Measurements from ENCODE around the gene UNC5B.

Gene UNC5B

DNA sequence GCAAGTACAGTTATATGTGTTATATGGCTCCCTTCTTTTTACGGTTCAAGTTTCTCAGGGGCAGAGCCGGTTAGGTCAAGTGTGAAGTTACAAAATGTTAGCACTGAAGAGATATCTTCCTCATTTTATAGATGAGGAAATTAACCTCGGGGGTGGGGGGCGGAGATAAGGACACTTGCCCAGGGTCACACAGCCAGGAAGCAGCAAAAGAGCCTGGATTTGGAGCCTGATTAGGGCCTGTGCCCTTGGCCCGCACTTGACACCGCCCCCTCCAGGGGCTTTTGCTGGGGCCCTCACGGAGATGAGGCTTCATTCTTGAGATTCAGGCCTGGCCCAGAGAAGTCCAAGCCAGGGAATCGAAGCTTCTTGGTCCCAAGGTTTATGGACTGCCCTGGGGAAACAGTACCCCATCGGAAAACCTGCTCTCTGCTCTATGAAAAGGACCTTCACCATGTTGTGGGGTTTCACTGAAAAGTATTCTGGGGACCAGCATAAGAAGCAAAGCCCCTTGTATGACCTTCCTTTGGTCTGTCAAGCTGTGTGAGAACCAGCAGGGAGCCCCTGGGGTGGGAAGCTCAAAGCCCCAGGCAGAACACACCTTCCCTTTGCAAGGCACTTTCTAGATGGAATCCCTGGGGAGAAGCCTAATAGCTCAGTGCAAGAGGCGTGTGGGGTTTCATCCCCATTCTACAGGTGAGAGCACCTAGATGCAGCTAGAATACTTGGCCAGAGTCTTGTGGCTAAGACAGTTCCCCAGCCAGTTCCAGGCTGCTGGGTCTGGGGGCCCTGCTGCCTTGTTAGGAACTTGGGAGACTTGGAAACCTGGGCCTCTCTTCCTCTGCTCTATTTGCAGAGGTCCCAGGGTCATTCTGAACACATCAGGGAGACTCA, 21.9 kb downstream of the UNC5B start:
- H3K79me2 ChIP-seq (ENCODE audit: insufficient read depth, low read length), result no peaks in the 10 kb centered on the region
- no peak overlapping the region for H3K4me2 ChIP-seq (ENCODE audit: insufficient read depth, low read length)
- no peak overlapping the region for H2AFZ ChIP-seq (ENCODE audit: low read depth, low read length)
- H4K20me1 ChIP-seq (ENCODE audit: insufficient read depth, low read length), result no peaks in the 10 kb centered on the region
- H3K9ac ChIP-seq (ENCODE audit: low read depth, low read length), result no peak overlapping the region
- TF ChIP-seq, protein P1, sequence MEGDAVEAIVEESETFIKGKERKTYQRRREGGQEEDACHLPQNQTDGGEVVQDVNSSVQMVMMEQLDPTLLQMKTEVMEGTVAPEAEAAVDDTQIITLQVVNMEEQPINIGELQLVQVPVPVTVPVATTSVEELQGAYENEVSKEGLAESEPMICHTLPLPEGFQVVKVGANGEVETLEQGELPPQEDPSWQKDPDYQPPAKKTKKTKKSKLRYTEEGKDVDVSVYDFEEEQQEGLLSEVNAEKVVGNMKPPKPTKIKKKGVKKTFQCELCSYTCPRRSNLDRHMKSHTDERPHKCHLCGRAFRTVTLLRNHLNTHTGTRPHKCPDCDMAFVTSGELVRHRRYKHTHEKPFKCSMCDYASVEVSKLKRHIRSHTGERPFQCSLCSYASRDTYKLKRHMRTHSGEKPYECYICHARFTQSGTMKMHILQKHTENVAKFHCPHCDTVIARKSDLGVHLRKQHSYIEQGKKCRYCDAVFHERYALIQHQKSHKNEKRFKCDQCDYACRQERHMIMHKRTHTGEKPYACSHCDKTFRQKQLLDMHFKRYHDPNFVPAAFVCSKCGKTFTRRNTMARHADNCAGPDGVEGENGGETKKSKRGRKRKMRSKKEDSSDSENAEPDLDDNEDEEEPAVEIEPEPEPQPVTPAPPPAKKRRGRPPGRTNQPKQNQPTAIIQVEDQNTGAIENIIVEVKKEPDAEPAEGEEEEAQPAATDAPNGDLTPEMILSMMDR (IDR thresholded peaks at IDR 0.05; ENCODE audit: borderline replicate concordance, extremely low read depth, low read length, poor library complexity, severe bottlenecking), result no peak
- TF ChIP-seq EZH2 (IDR thresholded peaks at IDR 0.05; ENCODE audit: borderline replicate concordance, low read depth, low read length, severe bottlenecking), result no peak
- no peaks in the 10 kb centered on the region for H3K9me3 ChIP-seq (ENCODE audit: insufficient read depth, low read length, severe bottlenecking)
- H3K27me3 ChIP-seq (ENCODE audit: insufficient read depth, low read length, poor library complexity), result peaks cover 29% of the 10 kb centered on the region
- DNase-seq (no peak), ATAC-seq (ENCODE audit: insufficient read depth, low read depth) (no peak)
- H3K4me3 ChIP-seq (ENCODE audit: low read depth in 1 of 2, low read length in 2 of 2), result no peak overlapping the region
- no peaks in the 10 kb centered on the region for H3K36me3 ChIP-seq (ENCODE audit: insufficient read depth, low read length)
- H3K27ac ChIP-seq (ENCODE audit: low read length), result no peak overlapping the region
- no peaks in the 10 kb centered on the region for H3K4me1 ChIP-seq (ENCODE audit: insufficient read depth, low read length)

DNA sequence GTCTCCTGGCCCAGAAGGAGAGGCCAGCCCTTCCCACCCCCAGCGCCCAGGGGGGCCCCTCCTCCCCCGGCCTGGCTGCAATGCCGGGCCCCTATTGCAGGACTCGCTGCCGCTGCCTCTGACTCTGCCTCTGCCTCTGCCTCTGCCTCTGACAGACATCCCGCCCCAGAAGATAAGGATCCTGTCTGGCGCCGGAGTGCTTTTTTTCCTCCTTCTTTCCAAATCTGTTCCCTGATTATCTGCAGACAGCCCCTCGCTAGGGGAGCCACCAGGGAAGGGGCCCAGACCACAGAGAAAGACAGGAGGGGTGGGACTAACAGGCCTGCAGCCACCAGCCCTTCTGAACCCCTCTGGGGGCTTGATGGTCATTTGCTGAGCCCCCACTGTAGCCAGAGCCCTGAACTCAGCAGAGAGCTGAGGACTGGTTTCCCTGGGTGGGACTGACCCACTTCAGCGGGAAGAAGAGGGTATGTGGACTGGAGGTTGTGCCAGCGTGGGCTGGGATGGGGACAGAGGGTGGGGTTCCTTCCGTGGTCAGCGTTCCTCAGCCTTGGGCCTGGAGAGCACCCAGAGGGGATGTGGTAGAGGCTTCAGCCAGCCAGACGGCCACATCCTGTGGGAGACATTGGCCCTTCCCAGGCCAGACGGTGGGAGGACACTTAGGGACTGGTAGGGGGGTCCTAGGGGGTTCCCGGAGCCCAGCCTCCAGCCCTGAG, 22.8 kb downstream of the UNC5B start:
- no peak for DNase-seq
- no peaks in the 10 kb centered on the region for H3K4me1 ChIP-seq (ENCODE audit: insufficient read depth, low read length)
- H3K36me3 ChIP-seq (ENCODE audit: insufficient read depth, low read length), result no peaks in the 10 kb centered on the region
- ATAC-seq (ENCODE audit: insufficient read depth, low read depth), result no peak
- no peaks in the 10 kb centered on the region for H4K20me1 ChIP-seq (ENCODE audit: insufficient read depth, low read length)
- no peaks in the 10 kb centered on the region for H3K79me2 ChIP-seq (ENCODE audit: insufficient read depth, low read length)
- H3K9me3 ChIP-seq (ENCODE audit: insufficient read depth, low read length, severe bottlenecking), result no peaks in the 10 kb centered on the region
- no peak overlapping the region for H3K4me3 ChIP-seq (ENCODE audit: low read depth in 1 of 2, low read length in 2 of 2)
- TF ChIP-seq, protein P1 (IDR thresholded peaks at IDR 0.05; ENCODE audit: borderline replicate concordance, extremely low read depth, low read length, poor library complexity, severe bottlenecking), result no peak
- no peak for TF ChIP-seq EZH2 (IDR thresholded peaks at IDR 0.05; ENCODE audit: borderline replicate concordance, low read depth, low read length, severe bottlenecking)
- H3K9ac ChIP-seq (ENCODE audit: low read depth, low read length), result no peak overlapping the region
- H3K4me2 ChIP-seq (ENCODE audit: insufficient read depth, low read length), result no peak overlapping the region
- no peak overlapping the region for H3K27ac ChIP-seq (ENCODE audit: low read length)
- H2AFZ ChIP-seq (ENCODE audit: low read depth, low read length), result no peak overlapping the region
- peaks cover 29% of the 10 kb centered on the region for H3K27me3 ChIP-seq (ENCODE audit: insufficient read depth, low read length, poor library complexity)

DNA sequence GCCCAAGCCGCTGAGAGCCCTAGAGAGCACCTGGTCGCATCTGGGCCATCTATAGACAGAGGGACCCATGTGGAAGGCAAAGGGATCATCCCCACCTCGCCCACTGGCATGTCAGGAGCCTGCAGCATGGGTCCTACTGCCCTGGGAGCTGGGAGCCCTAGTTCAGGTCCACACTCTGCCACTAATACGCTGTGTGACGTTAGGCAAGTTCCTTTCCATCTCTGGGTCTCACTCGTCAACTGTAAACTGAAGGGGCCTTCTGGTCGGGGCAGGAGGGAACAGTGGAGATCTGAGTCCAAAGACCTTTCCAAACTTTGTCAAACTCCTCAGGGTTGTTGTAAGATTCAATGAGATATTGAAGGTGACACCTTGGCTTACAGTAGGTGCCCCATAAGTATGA, 23.4 kb downstream of the UNC5B start:
- Histone ChIP-seq H3K27me3 (ENCODE audit: insufficient read depth, low read length, poor library complexity) (peaks cover 29% of the 10 kb centered on the region), H3K4me3 (ENCODE audit: low read depth in 1 of 2, low read length in 2 of 2) (no peak overlapping the region), H3K9me3 (ENCODE audit: insufficient read depth, low read length, severe bottlenecking) (no peaks in the 10 kb centered on the region), H4K20me1 (ENCODE audit: insufficient read depth, low read length) (no peaks in the 10 kb centered on the region), H3K27ac (ENCODE audit: low read length) (no peak overlapping the region), H3K4me2 (ENCODE audit: insufficient read depth, low read length) (no peak overlapping the region), H3K79me2 (ENCODE audit: insufficient read depth, low read length) (no peaks in the 10 kb centered on the region), H3K4me1 (ENCODE audit: insufficient read depth, low read length) (no peaks in the 10 kb centered on the region), H3K36me3 (ENCODE audit: insufficient read depth, low read length) (no peaks in the 10 kb centered on the region), H2AFZ (ENCODE audit: low read depth, low read length) (no peak overlapping the region), H3K9ac (ENCODE audit: low read depth, low read length) (no peak overlapping the region)
- DNase-seq, result no peak
- TF ChIP-seq, protein P1 (IDR thresholded peaks at IDR 0.05; ENCODE audit: borderline replicate concordance, extremely low read depth, low read length, poor library complexity, severe bottlenecking), result no peak
- TF ChIP-seq EZH2 (IDR thresholded peaks at IDR 0.05; ENCODE audit: borderline replicate concordance, low read depth, low read length, severe bottlenecking), result no peak
- no peak for ATAC-seq (ENCODE audit: insufficient read depth, low read depth)
